Measurements from ENCODE around the gene OR51I1.

The OR51I1 gene, protein sequence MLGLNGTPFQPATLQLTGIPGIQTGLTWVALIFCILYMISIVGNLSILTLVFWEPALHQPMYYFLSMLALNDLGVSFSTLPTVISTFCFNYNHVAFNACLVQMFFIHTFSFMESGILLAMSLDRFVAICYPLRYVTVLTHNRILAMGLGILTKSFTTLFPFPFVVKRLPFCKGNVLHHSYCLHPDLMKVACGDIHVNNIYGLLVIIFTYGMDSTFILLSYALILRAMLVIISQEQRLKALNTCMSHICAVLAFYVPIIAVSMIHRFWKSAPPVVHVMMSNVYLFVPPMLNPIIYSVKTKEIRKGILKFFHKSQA

DNA sequence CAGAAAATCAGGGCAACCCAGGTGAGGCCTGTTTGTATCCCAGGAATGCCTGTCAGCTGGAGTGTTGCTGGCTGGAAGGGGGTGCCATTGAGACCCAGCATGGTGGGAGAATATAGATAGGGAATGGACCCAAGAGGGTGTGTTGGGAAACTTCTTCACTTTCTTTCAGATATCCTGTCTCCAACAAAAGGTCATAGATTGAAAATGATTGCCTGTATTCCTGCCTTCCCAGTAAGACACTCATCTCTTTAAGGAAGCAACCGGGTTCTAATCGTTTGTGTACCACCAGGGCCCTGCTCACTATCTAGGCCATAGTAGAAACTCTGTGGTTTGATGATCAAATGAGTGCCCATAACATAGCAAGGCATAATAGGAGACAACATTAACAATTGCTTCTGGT is at the start of gene OR51I1:
Gene OR51I1, minus strand, starts transcription at position 101 of the 400 bp plus-strand sequence. Its CDS starts 0 bp downstream, at position 101.
- no peak within 1 kb of the TSS for H3K9ac ChIP-seq (ENCODE audit: low read length)
- no peaks in the 10 kb centered on the region for H3K27me3 ChIP-seq (ENCODE audit: control insufficient read depth, insufficient read depth, low read length)
- H3K4me1 ChIP-seq (ENCODE audit: control insufficient read depth, insufficient read depth, low read length): no peaks in the 10 kb centered on the region
- H3K4me3 ChIP-seq (ENCODE audit: low read length): no peak within 1 kb of the TSS
- no peaks in the 10 kb centered on the region for H3K36me3 ChIP-seq (ENCODE audit: control insufficient read depth, insufficient read depth, low read length)
- H3K9me3 ChIP-seq (ENCODE audit: control insufficient read depth, low read length): no peaks in the 10 kb centered on the region

DNA sequence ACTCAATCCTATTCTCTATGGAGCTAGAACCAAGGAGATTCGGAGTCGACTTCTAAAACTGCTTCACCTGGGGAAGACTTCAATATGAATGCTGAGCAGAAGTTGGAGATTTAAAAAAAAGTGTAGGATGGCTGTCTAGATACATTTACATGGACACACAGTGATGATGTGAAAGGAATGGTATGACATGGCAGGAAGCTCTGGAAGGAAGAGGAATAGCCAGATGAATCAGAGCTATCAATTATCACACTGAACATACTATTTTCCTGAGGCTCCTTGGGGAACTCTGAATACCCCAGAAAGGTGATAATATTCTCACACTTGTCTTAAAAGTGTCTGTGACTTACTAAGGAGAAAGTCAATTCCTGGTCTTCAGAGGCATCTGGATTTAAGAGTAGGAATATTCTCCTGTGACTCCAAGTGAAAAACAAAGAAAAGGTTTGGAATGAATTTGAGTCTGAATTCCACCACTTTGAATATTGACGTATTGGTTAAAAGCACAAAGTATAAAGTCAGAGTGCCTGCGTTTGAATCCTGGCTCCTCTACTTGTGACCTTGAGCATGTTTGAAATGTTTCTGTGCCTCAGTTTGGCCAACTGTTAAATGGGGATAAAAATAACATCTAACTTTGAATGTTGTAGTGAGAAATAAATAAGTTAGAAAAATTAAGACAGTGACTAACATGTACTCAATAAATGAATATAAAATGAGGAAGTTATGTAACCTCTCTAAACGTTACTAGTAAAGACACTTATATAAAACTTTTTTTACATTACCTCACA is 48.5 kb upstream of the OR51I1 start:
- no peak overlapping the region for H3K9ac ChIP-seq (ENCODE audit: low read length)

DNA sequence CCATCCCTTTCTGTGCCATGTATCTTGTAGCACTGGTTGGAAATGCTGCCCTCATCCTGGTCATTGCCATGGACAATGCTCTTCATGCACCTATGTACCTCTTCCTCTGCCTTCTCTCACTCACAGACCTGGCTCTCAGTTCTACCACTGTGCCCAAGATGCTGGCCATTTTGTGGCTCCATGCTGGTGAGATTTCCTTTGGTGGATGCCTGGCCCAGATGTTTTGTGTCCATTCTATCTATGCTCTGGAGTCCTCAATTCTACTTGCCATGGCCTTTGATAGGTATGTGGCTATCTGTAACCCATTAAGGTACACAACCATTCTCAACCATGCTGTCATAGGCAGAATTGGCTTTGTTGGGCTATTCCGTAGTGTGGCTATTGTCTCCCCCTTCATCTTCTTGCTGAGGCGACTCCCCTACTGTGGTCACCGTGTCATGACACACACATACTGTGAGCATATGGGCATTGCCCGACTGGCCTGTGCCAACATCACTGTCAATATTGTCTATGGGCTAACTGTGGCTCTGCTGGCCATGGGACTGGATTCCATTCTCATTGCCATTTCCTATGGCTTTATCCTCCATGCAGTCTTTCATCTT is 47.6 kb upstream of the OR51I1 start:
- H3K9me3 ChIP-seq (ENCODE audit: control insufficient read depth, low read length): no peaks in the 10 kb centered on the region
- no peaks in the 10 kb centered on the region for H3K27me3 ChIP-seq (ENCODE audit: control insufficient read depth, insufficient read depth, low read length)
- no peaks in the 10 kb centered on the region for H3K36me3 ChIP-seq (ENCODE audit: control insufficient read depth, insufficient read depth, low read length)
- H3K4me3 ChIP-seq (ENCODE audit: low read length): no peak overlapping the region
- H3K9ac ChIP-seq (ENCODE audit: low read length): no peak overlapping the region
- H3K4me1 ChIP-seq (ENCODE audit: control insufficient read depth, insufficient read depth, low read length): no peaks in the 10 kb centered on the region

More for the DNA sequence above, 48.5 kb upstream of the OR51I1 start:
- Histone ChIP-seq H3K9me3 (ENCODE audit: control insufficient read depth, low read length) (no peaks in the 10 kb centered on the region), H3K4me3 (ENCODE audit: low read length) (no peak overlapping the region), H3K36me3 (ENCODE audit: control insufficient read depth, insufficient read depth, low read length) (no peaks in the 10 kb centered on the region), H3K4me1 (ENCODE audit: control insufficient read depth, insufficient read depth, low read length) (no peaks in the 10 kb centered on the region), H3K27me3 (ENCODE audit: control insufficient read depth, insufficient read depth, low read length) (no peaks in the 10 kb centered on the region)

DNA sequence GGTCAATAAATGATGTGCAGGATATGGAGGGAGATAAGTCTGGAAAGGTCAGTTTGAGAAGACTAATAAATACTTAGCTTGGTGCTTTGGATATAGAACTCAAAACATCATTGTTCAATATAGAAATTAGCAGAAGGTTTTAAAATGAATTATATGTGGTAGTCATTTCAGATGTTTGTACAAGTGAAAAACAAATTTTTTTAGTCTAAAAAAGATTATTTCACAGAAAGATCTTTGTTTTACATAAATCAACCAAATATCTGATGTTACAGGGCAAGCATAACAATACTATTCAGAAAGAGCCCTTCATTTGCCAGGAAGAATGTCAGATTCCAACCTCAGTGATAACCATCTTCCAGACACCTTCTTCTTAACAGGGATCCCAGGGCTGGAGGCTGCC is 47.1 kb upstream of the OR51I1 start, which contains the start of gene OR52D1:
Gene OR52D1, plus strand, starts transcription at position 301 of the 400 bp plus-strand sequence. Its CDS starts 22 bp downstream, at position 323.
- H3K4me1 ChIP-seq (ENCODE audit: control insufficient read depth, insufficient read depth, low read length): no peaks in the 10 kb centered on the region
- H3K36me3 ChIP-seq (ENCODE audit: control insufficient read depth, insufficient read depth, low read length): no peaks in the 10 kb centered on the region
- no peak within 1 kb of the TSS for H3K4me3 ChIP-seq (ENCODE audit: low read length)
- no peak within 1 kb of the TSS for H3K9ac ChIP-seq (ENCODE audit: low read length)
- no peaks in the 10 kb centered on the region for H3K27me3 ChIP-seq (ENCODE audit: control insufficient read depth, insufficient read depth, low read length)
- H3K9me3 ChIP-seq (ENCODE audit: control insufficient read depth, low read length): no peaks in the 10 kb centered on the region

DNA sequence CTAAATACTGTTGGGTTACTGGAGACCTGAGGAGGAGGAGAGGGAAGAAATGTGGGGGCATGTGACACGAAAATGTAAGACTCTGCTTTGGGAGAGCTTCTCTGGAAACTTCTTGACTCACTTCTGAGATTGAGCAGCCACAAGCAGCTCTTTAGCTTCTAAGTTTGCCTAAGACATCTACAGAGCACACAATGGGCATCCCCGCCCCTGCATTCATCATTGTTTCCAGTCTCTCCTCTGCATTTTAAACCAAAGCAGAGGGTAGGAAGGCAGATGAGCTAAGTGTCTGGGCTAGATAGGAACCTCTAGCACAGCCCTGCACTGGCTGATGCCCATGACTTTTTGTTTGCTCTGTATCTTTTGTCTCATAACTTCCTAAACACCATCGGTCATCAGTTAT is 45.1 kb upstream of the OR51I1 start:
- Histone ChIP-seq H3K27me3 (ENCODE audit: control insufficient read depth, insufficient read depth, low read length) (no peaks in the 10 kb centered on the region), H3K4me1 (ENCODE audit: control insufficient read depth, insufficient read depth, low read length) (no peaks in the 10 kb centered on the region), H3K9ac (ENCODE audit: low read length) (no peak overlapping the region), H3K4me3 (ENCODE audit: low read length) (no peak overlapping the region), H3K36me3 (ENCODE audit: control insufficient read depth, insufficient read depth, low read length) (no peaks in the 10 kb centered on the region), H3K9me3 (ENCODE audit: control insufficient read depth, low read length) (no peaks in the 10 kb centered on the region)

DNA sequence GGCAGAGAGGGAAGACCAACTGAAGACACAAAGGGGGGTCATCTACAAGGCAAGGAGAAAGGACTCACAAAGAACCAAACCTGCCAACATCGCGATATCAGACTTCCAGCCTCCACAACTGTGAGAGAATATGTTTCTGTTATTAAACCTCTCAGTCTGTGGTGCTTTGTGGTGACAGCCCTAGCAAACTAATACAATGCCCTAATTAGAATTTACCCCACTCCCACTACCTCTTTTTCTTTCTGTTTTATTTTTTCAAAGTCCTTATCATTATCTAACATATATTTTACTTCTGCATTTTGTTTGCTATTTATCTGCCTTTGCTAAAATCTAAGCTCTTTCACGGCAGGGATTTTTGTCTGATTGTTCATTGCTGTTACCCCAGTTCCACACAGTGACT is 44.7 kb upstream of the OR51I1 start:
- Histone ChIP-seq H3K36me3 (ENCODE audit: control insufficient read depth, insufficient read depth, low read length) (no peaks in the 10 kb centered on the region), H3K4me3 (ENCODE audit: low read length) (no peak overlapping the region), H3K9me3 (ENCODE audit: control insufficient read depth, low read length) (no peaks in the 10 kb centered on the region)

DNA sequence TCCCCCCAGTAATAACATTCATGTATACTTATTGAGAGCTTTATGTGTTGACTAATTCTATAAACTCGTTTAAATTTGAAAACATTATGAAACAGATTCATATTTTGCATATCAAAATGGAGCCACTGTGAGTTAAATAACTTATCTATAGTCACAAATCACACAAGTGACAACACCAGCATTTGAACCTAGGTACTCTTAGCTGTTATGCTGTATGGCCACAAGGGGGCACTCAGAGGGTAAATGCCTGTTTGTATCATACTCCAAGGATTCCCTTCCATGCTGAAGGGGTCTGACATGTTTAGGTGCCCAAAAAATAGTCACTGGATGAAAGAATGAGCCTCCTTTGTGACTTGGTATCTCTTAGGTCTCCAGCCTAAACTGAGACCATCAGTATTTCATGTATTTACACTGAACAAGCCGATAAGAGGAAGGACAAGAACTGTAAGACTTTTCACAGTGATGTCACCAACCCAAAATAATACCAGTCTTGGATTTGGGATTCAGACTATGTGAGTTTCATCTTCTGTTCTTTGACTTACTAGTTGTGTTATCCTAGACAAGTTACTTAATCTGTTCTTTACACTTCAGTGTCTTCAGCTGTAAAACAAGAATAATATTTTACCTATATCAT is 35.0 kb upstream of the OR51I1 start:
- no peaks in the 10 kb centered on the region for H3K9me3 ChIP-seq (ENCODE audit: control insufficient read depth, low read length)
- H3K4me1 ChIP-seq (ENCODE audit: control insufficient read depth, insufficient read depth, low read length): no peaks in the 10 kb centered on the region
- no peaks in the 10 kb centered on the region for H3K36me3 ChIP-seq (ENCODE audit: control insufficient read depth, insufficient read depth, low read length)
- H3K27me3 ChIP-seq (ENCODE audit: control insufficient read depth, insufficient read depth, low read length): no peaks in the 10 kb centered on the region
- H3K9ac ChIP-seq (ENCODE audit: low read length): no peak overlapping the region
- no peak overlapping the region for H3K4me3 ChIP-seq (ENCODE audit: low read length)

More for the DNA sequence above, 44.7 kb upstream of the OR51I1 start:
- H3K27me3 ChIP-seq (ENCODE audit: control insufficient read depth, insufficient read depth, low read length): no peaks in the 10 kb centered on the region
- H3K4me1 ChIP-seq (ENCODE audit: control insufficient read depth, insufficient read depth, low read length): no peaks in the 10 kb centered on the region
- H3K9ac ChIP-seq (ENCODE audit: low read length): no peak overlapping the region

DNA sequence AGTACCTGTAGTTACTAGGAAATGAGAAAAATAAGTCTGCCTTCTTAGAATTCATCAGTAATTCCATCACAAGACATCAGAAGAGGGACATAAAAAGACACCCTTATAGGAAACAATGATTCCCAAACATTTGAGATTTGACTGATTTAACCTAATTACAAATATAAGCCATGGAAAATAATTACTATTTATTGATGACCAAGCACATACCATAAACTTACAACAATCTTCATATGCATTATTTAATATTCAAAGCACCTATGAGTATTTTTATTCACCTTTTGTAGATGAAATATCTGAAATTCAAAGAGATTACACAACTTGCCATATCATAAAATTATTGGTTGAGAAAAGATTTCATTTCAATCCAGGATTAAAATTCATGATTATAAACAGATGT is 32.6 kb upstream of the OR51I1 start:
- Histone ChIP-seq H3K9ac (ENCODE audit: low read length) (no peak overlapping the region), H3K4me3 (ENCODE audit: low read length) (no peak overlapping the region), H3K4me1 (ENCODE audit: control insufficient read depth, insufficient read depth, low read length) (no peaks in the 10 kb centered on the region), H3K9me3 (ENCODE audit: control insufficient read depth, low read length) (no peaks in the 10 kb centered on the region), H3K27me3 (ENCODE audit: control insufficient read depth, insufficient read depth, low read length) (no peaks in the 10 kb centered on the region), H3K36me3 (ENCODE audit: control insufficient read depth, insufficient read depth, low read length) (no peaks in the 10 kb centered on the region)

DNA sequence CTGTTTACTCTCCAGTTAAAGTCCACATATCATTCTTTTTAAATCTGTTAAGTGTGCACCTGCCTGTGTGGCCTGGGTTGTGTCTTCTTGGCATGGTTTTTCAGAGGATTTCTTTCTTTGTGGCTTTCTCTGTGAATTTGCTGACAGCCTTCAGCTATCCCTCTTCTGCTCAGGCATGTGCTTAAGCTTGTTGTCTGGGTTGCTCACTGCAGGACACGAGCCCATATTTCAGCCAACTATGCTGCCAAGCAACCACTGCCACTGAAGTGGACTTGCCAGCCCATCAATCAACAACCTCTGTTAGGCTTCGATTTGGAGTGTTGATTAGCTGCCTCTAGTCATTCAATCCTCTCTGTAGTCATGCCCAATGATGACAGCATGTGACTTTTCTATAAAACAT is 26.2 kb upstream of the OR51I1 start:
- H3K27me3 ChIP-seq (ENCODE audit: control insufficient read depth, insufficient read depth, low read length): no peaks in the 10 kb centered on the region
- H3K9me3 ChIP-seq (ENCODE audit: control insufficient read depth, low read length): no peaks in the 10 kb centered on the region
- H3K4me3 ChIP-seq (ENCODE audit: low read length): no peak overlapping the region
- no peaks in the 10 kb centered on the region for H3K4me1 ChIP-seq (ENCODE audit: control insufficient read depth, insufficient read depth, low read length)
- H3K36me3 ChIP-seq (ENCODE audit: control insufficient read depth, insufficient read depth, low read length): no peaks in the 10 kb centered on the region
- no peak overlapping the region for H3K9ac ChIP-seq (ENCODE audit: low read length)

DNA sequence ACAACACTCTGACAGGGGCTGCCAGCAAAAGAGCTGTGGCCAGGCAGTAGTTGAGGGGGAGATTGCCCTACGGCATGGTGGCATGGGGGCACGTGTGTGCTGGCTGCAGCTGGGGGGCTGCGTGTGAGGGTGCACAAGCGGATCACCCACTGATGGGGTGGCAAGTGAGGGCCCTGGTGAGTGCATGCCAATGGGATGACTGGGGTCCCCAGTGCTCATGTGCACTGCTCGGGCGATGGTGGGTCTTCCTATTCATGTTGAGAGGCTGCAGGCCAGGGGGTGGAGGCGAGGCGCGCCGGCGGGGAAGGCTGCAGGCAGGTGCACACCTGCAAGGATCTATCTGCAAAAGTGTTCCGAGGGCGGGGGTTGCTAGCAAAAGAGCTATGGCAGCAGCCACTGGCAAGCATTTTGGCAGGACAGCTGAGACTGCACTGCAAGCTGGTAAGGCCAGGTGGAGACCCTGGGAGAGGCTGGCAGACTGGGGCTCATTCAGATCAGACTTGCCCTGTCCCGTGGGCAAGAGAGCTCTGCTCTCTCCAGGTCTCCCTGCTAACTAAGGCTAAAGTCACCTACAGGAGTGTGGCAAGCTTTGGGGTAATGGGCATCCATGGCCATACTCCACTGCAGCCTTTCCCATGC is 19.8 kb upstream of the OR51I1 start:
- H3K4me3 ChIP-seq (ENCODE audit: low read length): no peak overlapping the region
- no peaks in the 10 kb centered on the region for H3K36me3 ChIP-seq (ENCODE audit: control insufficient read depth, insufficient read depth, low read length)
- no peak overlapping the region for H3K9ac ChIP-seq (ENCODE audit: low read length)
- no peaks in the 10 kb centered on the region for H3K4me1 ChIP-seq (ENCODE audit: control insufficient read depth, insufficient read depth, low read length)
- no peaks in the 10 kb centered on the region for H3K27me3 ChIP-seq (ENCODE audit: control insufficient read depth, insufficient read depth, low read length)
- no peaks in the 10 kb centered on the region for H3K9me3 ChIP-seq (ENCODE audit: control insufficient read depth, low read length)

DNA sequence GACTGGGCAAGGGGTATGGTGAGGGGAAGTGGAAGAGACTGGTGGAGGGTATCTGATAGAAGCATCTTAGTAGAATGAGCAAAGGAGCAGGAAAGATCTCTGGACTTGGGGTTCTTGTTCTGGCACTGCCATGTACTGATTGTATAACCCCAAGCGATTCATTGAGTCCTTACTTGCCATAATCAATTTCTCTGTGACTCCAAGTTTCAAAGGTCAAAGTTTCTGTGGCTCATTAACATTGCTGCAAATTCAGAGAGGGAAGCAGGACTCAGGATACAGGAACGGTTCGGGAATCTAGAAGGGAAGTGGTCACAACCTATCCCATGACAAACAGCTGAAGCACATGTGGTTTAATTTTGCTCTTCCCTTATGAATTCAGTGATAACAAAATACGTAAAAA is 8.1 kb upstream of the OR51I1 start:
- no peak overlapping the region for H3K9ac ChIP-seq (ENCODE audit: low read length)
- no peak overlapping the region for H3K4me3 ChIP-seq (ENCODE audit: low read length)
- no peaks in the 10 kb centered on the region for H3K36me3 ChIP-seq (ENCODE audit: control insufficient read depth, insufficient read depth, low read length)
- no peaks in the 10 kb centered on the region for H3K9me3 ChIP-seq (ENCODE audit: control insufficient read depth, low read length)
- H3K4me1 ChIP-seq (ENCODE audit: control insufficient read depth, insufficient read depth, low read length): no peaks in the 10 kb centered on the region
- no peaks in the 10 kb centered on the region for H3K27me3 ChIP-seq (ENCODE audit: control insufficient read depth, insufficient read depth, low read length)
